ENCODE results near the gene RAB33A. TPM values are rescaled to one million over a fixed set of nuclear protein-coding genes. Genes with fewer than 3 reads are reported as not detected.

RAB33A gene
- total and polyA plus RNA-seq, 4 donors: 0.64 to 1.8 (median 0.78) TPM

DNA sequence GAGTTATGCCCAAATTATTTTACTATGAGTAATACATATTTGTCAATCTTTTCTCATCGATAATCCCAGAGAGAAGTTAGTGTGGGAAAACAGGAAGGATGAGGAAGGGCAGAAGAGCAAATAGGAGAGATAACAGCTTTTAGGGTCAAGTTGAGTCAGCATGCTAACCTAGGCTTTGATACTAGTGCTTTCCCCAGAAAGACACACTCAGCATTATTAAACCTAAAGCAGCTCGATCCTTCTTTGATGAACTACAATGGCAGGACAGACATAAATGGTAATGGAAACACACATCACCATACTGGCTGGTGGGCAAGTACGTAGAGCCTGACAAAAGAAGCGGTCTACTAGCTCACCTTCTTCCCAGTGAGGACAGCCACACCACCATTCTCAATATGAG lies 26.6 kb upstream of the RAB33A start:
- Histone ChIP-seq H3K27ac (ENCODE audit: low read depth in 1 of 2, low read length in 2 of 2) (no peak overlapping the region), H3K4me3 (ENCODE audit: low read length in 2 of 2) (no peak overlapping the region), H3K9me3 (ENCODE audit: control insufficient read depth, low read length) (no peaks in the 10 kb centered on the region), H3K27me3 (ENCODE audit: control insufficient read depth in 1 of 2, insufficient read depth in 2 of 2, low read length in 1 of 2) (no peaks in the 10 kb centered on the region), H3K36me3 (ENCODE audit: control insufficient read depth in 1 of 2, insufficient read depth in 2 of 2, low read length in 1 of 2) (peaks cover 0 to 3% of the 10 kb centered on the region in 2 donors), H3K4me1 (ENCODE audit: control insufficient read depth in 1 of 2, insufficient read depth in 2 of 2, low read length in 2 of 2) (no peaks in the 10 kb centered on the region)
- intact Hi-C loops (cut with DNase I): no loop called here
- DNase-seq: no peak
- no peak for ATAC-seq (ENCODE audit: low FRiP score)
- WGBS, 2 donors: 84 to 93% methylated on average over 4 of the region's 4 CpGs

DNA sequence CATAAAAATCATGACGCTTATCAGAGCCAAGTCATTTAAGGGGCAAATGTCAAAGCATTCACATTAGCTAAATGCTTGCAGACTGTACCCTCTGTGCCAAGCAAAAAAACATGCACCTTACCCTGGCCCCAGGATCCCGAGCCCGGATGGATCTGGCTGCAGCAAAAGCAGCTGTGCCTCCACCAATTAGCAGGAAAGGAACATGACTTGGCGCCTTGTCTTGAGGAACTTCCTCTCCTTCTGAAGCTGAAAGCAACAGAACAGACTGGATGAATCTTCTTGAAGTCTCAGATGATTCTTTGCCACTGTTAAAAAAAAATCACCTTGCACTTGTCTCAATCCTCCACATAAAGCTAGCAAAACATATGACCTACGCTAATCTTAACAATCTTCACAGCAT lies 24.1 kb upstream of the RAB33A start:
- intact Hi-C loops (cut with DNase I): no loop called here
- no peak for ATAC-seq (ENCODE audit: low FRiP score)
- WGBS, 2 donors: 80 to 88% methylated on average over 5 of the region's 5 CpGs
- Histone ChIP-seq H3K27me3 (ENCODE audit: control insufficient read depth in 1 of 2, insufficient read depth in 2 of 2, low read length in 1 of 2) (no peaks in the 10 kb centered on the region), H3K4me3 (ENCODE audit: low read length in 2 of 2) (no peak overlapping the region), H3K4me1 (ENCODE audit: control insufficient read depth in 1 of 2, insufficient read depth in 2 of 2, low read length in 2 of 2) (no peaks in the 10 kb centered on the region), H3K36me3 (ENCODE audit: control insufficient read depth in 1 of 2, insufficient read depth in 2 of 2, low read length in 1 of 2) (peaks cover 0 to 3% of the 10 kb centered on the region in 2 donors), H3K27ac (ENCODE audit: low read depth in 1 of 2, low read length in 2 of 2) (no peak overlapping the region), H3K9me3 (ENCODE audit: control insufficient read depth, low read length) (no peaks in the 10 kb centered on the region)
- DNase-seq: no peak

DNA sequence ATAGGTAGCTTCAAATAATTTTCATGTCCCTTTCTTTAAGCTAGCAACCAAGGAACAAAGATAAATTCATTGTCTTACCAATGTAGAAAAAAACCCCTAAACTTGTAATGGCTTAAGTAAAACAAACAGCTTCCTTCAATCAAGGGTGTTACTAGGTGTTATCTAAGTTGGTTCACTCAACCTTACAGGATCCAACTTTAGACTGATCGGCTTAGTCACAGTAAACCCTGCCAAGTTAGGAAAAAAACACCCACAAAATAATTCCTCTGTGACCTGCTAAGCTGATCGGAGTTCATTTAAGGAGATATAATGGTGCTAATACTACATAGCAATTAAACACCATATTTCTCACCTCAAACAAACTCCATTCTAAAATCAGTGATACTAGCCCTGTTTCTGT lies 16.2 kb upstream of the RAB33A start:
- H3K9me3 ChIP-seq (ENCODE audit: control insufficient read depth, low read length): no peaks in the 10 kb centered on the region
- H3K27me3 ChIP-seq (ENCODE audit: control insufficient read depth in 1 of 2, insufficient read depth in 2 of 2, low read length in 1 of 2): no peaks in the 10 kb centered on the region
- no peak for ATAC-seq (ENCODE audit: low FRiP score)
- no peaks in the 10 kb centered on the region for H3K4me1 ChIP-seq (ENCODE audit: control insufficient read depth in 1 of 2, insufficient read depth in 2 of 2, low read length in 2 of 2)
- H3K36me3 ChIP-seq (ENCODE audit: control insufficient read depth in 1 of 2, insufficient read depth in 2 of 2, low read length in 1 of 2): no peaks in the 10 kb centered on the region
- H3K4me3 ChIP-seq (ENCODE audit: low read length in 2 of 2): no peak overlapping the region
- WGBS, 2 donors: 17 to 40% methylated on average over 2 of the region's 2 CpGs
- DNase-seq: no peak
- intact Hi-C loops (cut with DNase I): no loop called here
- no peak overlapping the region for H3K27ac ChIP-seq (ENCODE audit: low read depth in 1 of 2, low read length in 2 of 2)

DNA sequence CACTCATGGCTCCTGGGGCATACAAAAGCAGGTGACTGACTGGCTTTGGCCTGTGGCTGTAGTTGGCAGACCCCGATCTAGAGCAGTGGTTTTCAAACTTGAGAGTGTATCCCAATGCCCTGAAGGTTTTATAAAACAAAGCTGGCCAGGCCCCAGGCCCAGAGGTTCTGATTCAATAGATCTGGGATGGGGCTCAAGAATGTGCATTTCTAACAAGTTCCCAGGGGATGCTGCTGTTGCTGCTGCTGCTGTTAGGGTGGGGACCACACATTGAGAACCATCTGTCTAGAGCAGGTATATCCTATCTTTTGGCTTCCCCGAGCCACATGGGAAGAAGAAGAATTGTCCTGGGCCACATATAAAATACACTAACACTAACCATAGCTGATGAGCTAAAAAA lies 13.5 kb upstream of the RAB33A start:
- no peaks in the 10 kb centered on the region for H3K27me3 ChIP-seq (ENCODE audit: control insufficient read depth in 1 of 2, insufficient read depth in 2 of 2, low read length in 1 of 2)
- no peak overlapping the region for H3K4me3 ChIP-seq (ENCODE audit: low read length in 2 of 2)
- no peak overlapping the region for H3K27ac ChIP-seq (ENCODE audit: low read depth in 1 of 2, low read length in 2 of 2)
- H3K36me3 ChIP-seq (ENCODE audit: control insufficient read depth in 1 of 2, insufficient read depth in 2 of 2, low read length in 1 of 2): no peaks in the 10 kb centered on the region
- H3K4me1 ChIP-seq (ENCODE audit: control insufficient read depth in 1 of 2, insufficient read depth in 2 of 2, low read length in 2 of 2): no peaks in the 10 kb centered on the region
- intact Hi-C loops (cut with DNase I): no loop called here
- 77 to 95% methylated on average over 2 of the region's 2 CpGs for WGBS, 2 donors
- no peak for ATAC-seq (ENCODE audit: low FRiP score)
- no peaks in the 10 kb centered on the region for H3K9me3 ChIP-seq (ENCODE audit: control insufficient read depth, low read length)
- DNase-seq: no peak

DNA sequence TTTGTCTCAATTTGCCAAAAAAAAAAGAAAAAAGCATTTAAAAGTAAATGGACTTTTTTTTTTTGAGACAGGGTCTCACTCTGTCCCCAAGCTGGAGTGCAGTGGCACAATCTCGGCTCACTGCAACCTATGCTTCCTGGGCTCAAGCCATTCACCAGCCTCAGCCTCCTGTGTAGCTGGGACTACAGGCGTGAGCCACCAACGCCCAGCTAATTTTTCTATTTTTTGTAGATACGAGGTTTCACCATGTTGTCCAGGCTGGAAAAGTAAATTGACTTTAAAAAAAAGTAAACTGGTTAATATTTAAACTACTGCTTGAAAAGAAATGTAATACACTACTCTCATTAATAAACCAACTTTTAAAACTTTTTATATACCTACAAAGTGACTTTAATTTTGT lies 12.0 kb upstream of the RAB33A start:
- no peak for ATAC-seq (ENCODE audit: low FRiP score)
- no peak for DNase-seq
- Histone ChIP-seq H3K27ac (ENCODE audit: low read depth in 1 of 2, low read length in 2 of 2) (no peak overlapping the region), H3K4me3 (ENCODE audit: low read length in 2 of 2) (no peak overlapping the region), H3K27me3 (ENCODE audit: control insufficient read depth in 1 of 2, insufficient read depth in 2 of 2, low read length in 1 of 2) (no peaks in the 10 kb centered on the region), H3K9me3 (ENCODE audit: control insufficient read depth, low read length) (no peaks in the 10 kb centered on the region), H3K36me3 (ENCODE audit: control insufficient read depth in 1 of 2, insufficient read depth in 2 of 2, low read length in 1 of 2) (no peaks in the 10 kb centered on the region), H3K4me1 (ENCODE audit: control insufficient read depth in 1 of 2, insufficient read depth in 2 of 2, low read length in 2 of 2) (no peaks in the 10 kb centered on the region)
- intact Hi-C loops (cut with DNase I): no loop called here
- WGBS, 2 donors: 77 to 86% methylated on average over 4 of the region's 4 CpGs

DNA sequence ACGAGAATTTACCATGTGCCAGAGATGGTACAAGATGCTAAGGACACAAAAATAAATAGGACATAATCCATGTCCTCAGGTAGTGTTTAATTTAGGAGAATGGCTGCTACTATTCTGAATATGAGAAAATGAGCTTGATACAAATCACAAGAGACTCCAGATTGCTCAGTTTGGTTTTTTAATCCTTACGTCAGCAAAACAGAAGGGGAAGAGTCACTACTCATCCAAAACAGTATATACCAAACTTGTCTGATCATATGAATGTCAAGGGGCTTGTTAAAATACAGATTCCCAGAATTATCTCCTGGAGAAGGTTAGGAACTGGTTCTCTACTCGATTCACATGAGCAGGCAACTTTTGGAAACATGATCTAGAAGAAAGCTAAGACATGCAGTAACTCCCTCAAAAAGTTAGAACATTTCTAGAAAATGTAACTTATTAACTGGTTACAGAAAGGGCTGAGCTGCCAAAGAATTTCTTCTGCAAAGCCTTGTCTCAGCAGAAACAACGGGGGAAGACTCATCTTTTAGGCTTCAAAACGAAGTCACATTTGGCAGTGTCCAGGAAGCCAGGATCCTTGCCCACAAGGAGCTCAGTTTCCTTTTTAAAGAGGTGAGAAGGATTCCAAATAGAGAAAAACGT lies 9.5 kb upstream of the RAB33A start:
- DNase-seq (no peak), ATAC-seq (ENCODE audit: low FRiP score) (no peak)
- Histone ChIP-seq H3K4me1 (ENCODE audit: control insufficient read depth in 1 of 2, insufficient read depth in 2 of 2, low read length in 2 of 2) (no peaks in the 10 kb centered on the region), H3K4me3 (ENCODE audit: low read length in 2 of 2) (no peak overlapping the region), H3K27ac (ENCODE audit: low read depth in 1 of 2, low read length in 2 of 2) (no peak overlapping the region), H3K36me3 (ENCODE audit: control insufficient read depth in 1 of 2, insufficient read depth in 2 of 2, low read length in 1 of 2) (no peaks in the 10 kb centered on the region), H3K27me3 (ENCODE audit: control insufficient read depth in 1 of 2, insufficient read depth in 2 of 2, low read length in 1 of 2) (no peaks in the 10 kb centered on the region), H3K9me3 (ENCODE audit: control insufficient read depth, low read length) (no peaks in the 10 kb centered on the region)
- 50 to 61% methylated on average over 6 of the region's 6 CpGs for WGBS, 2 donors
- intact Hi-C loops (cut with DNase I): no loop called here

DNA sequence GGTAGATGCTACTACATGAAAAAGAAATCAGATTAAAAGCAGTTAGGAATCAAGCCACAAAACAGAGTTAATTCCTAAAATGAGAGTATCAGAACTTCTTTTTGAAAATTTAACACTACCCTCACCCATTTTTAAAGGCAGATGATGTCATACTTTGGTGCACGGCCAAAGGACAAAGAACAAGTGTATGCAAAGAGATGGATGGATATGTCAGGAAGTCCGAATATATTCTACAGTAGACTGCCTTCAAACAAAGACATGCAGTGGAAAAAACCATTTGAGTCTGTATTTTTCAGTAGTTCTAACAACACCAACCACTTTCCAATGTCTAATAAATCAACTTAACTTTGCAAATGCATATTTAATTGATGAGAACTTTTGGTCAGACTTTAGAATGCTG lies 8.4 kb upstream of the RAB33A start:
- intact Hi-C loops (cut with DNase I): no loop called here
- Histone ChIP-seq H3K36me3 (ENCODE audit: control insufficient read depth in 1 of 2, insufficient read depth in 2 of 2, low read length in 1 of 2) (no peaks in the 10 kb centered on the region), H3K4me3 (ENCODE audit: low read length in 2 of 2) (no peak overlapping the region), H3K9me3 (ENCODE audit: control insufficient read depth, low read length) (no peaks in the 10 kb centered on the region), H3K4me1 (ENCODE audit: control insufficient read depth in 1 of 2, insufficient read depth in 2 of 2, low read length in 2 of 2) (no peaks in the 10 kb centered on the region), H3K27ac (ENCODE audit: low read depth in 1 of 2, low read length in 2 of 2) (no peak overlapping the region), H3K27me3 (ENCODE audit: control insufficient read depth in 1 of 2, insufficient read depth in 2 of 2, low read length in 1 of 2) (no peaks in the 10 kb centered on the region)
- ATAC-seq (ENCODE audit: low FRiP score) (no peak), DNase-seq (no peak)
- WGBS, 2 donors: 32 to 51% methylated on average over 2 of the region's 2 CpGs

DNA sequence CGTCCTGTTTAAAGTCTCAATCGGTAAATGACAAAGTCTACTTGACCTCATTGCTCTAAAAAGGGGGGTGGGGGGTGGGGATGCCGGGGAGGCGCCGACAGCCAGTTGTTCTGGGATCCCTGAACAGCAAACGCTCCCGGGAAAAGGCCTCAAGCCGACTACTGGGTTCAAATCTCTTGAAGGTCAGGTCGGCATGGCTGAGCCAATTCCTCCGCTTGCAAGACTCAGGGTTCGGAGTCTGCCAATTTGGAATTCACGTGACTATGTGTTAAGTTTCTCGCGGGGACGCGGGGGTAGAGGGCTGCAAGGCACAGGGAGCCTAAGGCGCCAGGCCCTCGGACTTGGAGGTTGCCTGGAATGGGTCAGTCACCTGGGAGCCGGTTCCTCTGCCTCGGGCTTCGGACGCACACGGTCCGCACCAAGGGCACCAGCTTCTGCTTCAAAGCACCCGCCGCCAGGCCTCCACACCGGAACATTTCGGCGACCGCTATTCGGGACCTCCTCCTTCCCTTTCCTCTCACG lies 6.5 kb upstream of the RAB33A start:
- peak overlapping the region; percentile 33 to 55 for H3K4me3 ChIP-seq (ENCODE audit: low read length in 2 of 2)
- WGBS, 2 donors: 1 to 32% methylated on average over 30 to 32 of the region's 32 CpGs
- peak overlapping the region in 1 of 2 donors; percentile 84 for H3K27ac ChIP-seq (ENCODE audit: low read depth in 1 of 2, low read length in 2 of 2)
- H3K36me3 ChIP-seq (ENCODE audit: control insufficient read depth in 1 of 2, insufficient read depth in 2 of 2, low read length in 1 of 2): no peaks in the 10 kb centered on the region
- ATAC-seq (ENCODE audit: low FRiP score) (no peak), DNase-seq (no peak)
- no peaks in the 10 kb centered on the region for H3K4me1 ChIP-seq (ENCODE audit: control insufficient read depth in 1 of 2, insufficient read depth in 2 of 2, low read length in 2 of 2)
- no peaks in the 10 kb centered on the region for H3K27me3 ChIP-seq (ENCODE audit: control insufficient read depth in 1 of 2, insufficient read depth in 2 of 2, low read length in 1 of 2)
- intact Hi-C loops (cut with DNase I): loop anchor here in 1 of 2 donors (5.0 kb wide), 1 partner anchor 38 kb away; no protein-coding TSS in a partner anchor
- no peaks in the 10 kb centered on the region for H3K9me3 ChIP-seq (ENCODE audit: control insufficient read depth, low read length)

Measured in aorta (tissue), 5 donors.